Measurements from ENCODE around the gene SERPINC1.
"Not testable (repeated sequence)": the region's sequence is repeated elsewhere in the genome, so short reads cannot be mapped to it uniquely, and the experiment has no call there.

DNA sequence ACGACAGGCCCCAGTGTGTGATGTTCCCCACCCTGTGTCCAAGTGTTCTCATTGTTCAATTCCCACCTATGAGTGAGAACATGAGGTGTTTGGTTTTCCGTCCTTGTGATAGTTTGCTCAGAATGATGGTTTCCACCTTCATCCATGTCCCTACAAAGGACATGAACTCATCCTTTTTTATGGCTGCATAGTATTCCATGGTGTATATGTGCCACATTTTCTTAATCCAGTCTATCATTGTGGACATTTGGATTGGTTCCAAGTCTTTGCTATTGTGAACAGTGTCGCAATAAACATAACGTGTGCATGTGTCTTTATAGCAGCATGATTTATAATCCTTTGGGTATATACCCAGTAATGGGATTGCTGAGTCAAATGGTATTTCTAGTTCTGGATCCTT is 36.0 kb downstream of the SERPINC1 start:
- TF ChIP-seq EP300 (IDR thresholded peaks at IDR 0.05) = not testable (repeated sequence)
- TF ChIP-seq, protein P1, sequence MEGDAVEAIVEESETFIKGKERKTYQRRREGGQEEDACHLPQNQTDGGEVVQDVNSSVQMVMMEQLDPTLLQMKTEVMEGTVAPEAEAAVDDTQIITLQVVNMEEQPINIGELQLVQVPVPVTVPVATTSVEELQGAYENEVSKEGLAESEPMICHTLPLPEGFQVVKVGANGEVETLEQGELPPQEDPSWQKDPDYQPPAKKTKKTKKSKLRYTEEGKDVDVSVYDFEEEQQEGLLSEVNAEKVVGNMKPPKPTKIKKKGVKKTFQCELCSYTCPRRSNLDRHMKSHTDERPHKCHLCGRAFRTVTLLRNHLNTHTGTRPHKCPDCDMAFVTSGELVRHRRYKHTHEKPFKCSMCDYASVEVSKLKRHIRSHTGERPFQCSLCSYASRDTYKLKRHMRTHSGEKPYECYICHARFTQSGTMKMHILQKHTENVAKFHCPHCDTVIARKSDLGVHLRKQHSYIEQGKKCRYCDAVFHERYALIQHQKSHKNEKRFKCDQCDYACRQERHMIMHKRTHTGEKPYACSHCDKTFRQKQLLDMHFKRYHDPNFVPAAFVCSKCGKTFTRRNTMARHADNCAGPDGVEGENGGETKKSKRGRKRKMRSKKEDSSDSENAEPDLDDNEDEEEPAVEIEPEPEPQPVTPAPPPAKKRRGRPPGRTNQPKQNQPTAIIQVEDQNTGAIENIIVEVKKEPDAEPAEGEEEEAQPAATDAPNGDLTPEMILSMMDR (IDR thresholded peaks at IDR 0.05) = not testable (repeated sequence)

Data from suprapubic skin (tissue), 3 donors.